Suprapubic skin (tissue), 4 donors: Measurements from ENCODE around the gene SLCO2A1.

Source experiments
- CTCF ChIP-seq, 2 donors: fragments of 200-600 bp in 1 of 2; fragments of 450-650 bp in 1 of 2; sonication (generic) in 1 of 2; IDR thresholded peaks; one replicate each; pipeline ENCODE4 v1.5.1; 2016 to 2019; ENCODE audit warnings: antibody characterized with exemption in 2 of 2, mild to moderate bottlenecking in 1 of 2, moderate library complexity in 1 of 2
- POLR2A ChIP-seq, 2 donors: fragments of 450-650 bp; IDR thresholded peaks; one replicate each; pipeline ENCODE4 v1.6.1; 2017; ENCODE audit warnings: antibody characterized with exemption in 2 of 2, mild to moderate bottlenecking in 2 of 2, moderate library complexity in 2 of 2
- POLR2AphosphoS5 ChIP-seq, 3 donors: sonication (generic); formaldehyde crosslinking; IDR thresholded peaks; one replicate each; pipeline ENCODE4 v1.6.1; 2017; ENCODE audit warnings: antibody characterized with exemption in 3 of 3

- TF ChIP-seq CTCF (IDR thresholded peaks at IDR 0.05), result no peak
- no peak for TF ChIP-seq POLR2AphosphoS5 (IDR thresholded peaks at IDR 0.05)
- no peak for TF ChIP-seq POLR2A (IDR thresholded peaks at IDR 0.05)
Observed at GRCh38 chr3:133937756-133938601, 91.7 kb downstream of the SLCO2A1 start.
